Mucosa of descending colon (tissue), 3 donors: Measurements from ENCODE around the gene LEFTY1. TPM values are rescaled to one million over a fixed set of nuclear protein-coding genes. Genes with fewer than 3 reads are reported as not detected.

Experiments used
- ATAC-seq: fragments of 200-7000 bp; cut with Tn5 transposase; one replicate; pipeline ENCODE4 v1.9.1; 2020; ENCODE audit warnings: mild to moderate bottlenecking, moderate library complexity
- DNase-seq, 3 donors: peaks; one replicate each; pipeline ENCODE4 v3.0.0-alpha.2; 2020
- H3K36me3 ChIP-seq: fragments of 200-600 bp; one replicate; pipeline ENCODE4 v1.8.0; 2021; ENCODE audit warnings: low read depth, mild to moderate bottlenecking
- H3K4me1 ChIP-seq: fragments of 200-600 bp; one replicate; pipeline ENCODE4 v1.8.0; 2021; ENCODE audit warnings: low read depth, mild to moderate bottlenecking
- H3K4me3 ChIP-seq: fragments of 200-600 bp; one replicate; pipeline ENCODE4 v1.8.0; 2021; ENCODE audit warnings: mild to moderate bottlenecking
- H3K9me3 ChIP-seq: fragments of 200-600 bp; one replicate; pipeline ENCODE4 v1.8.0; 2021; ENCODE audit warnings: mild to moderate bottlenecking
- CTCF ChIP-seq: fragments of 200-600 bp; IDR thresholded peaks from one replicate; pipeline ENCODE4 v1.8.0; 2022; ENCODE audit warnings: antibody characterized with exemption, mild to moderate bottlenecking
- intact Hi-C, 2 donors: fragments of 100-400 bp; cut with DNase I in 1 of 2; cut with micrococcal nuclease in 1 of 2; formaldehyde crosslinking; loops; one replicate each; pipeline versions ENCODE4 v1.11.0 to v1.11.1; 2022; cut with DNase I, micrococcal nuclease
- total RNA-seq, 3 donors: library from RNA; stranded (reverse); fragmentation: NEBNext Ultra II Directional in 2 of 3; extraction: Animal tissue kit (Norgen Biotek cat#: 25700) in 2 of 3; gene quantifications; one replicate each; pipeline versions ENCODE4 v1.2.1 to v1.2.4, GENCODE V29; 2021 to 2023
- donor health status: DM: no; HTN: no; CAD: no; lungs with moderate emphysema.
- donor health status: DM: no; HTN: no; CAD: no.
- donor health status: DM: no; HTN: yes; CAD: no.

The LEFTY1 gene
- total RNA-seq, 3 donors from 2014 or later: 27.3 to 199 (median 60.3) TPM

GRCh38 chr1:225883616-225884265 is 5.2 kb downstream of the LEFTY1 start:
- ATAC-seq (peak; percentile 9), DNase-seq (peak; percentile 58 to 76 (median 69))
- no peak overlapping the region for H3K4me3 ChIP-seq
- no peaks in the 10 kb centered on the region for H3K9me3 ChIP-seq
- no peaks in the 10 kb centered on the region for H3K36me3 ChIP-seq
- H3K4me1 ChIP-seq: peaks cover 35% of the 10 kb centered on the region
- intact Hi-C loops: no loop called here
- TF ChIP-seq CTCF: no peak

DNA sequence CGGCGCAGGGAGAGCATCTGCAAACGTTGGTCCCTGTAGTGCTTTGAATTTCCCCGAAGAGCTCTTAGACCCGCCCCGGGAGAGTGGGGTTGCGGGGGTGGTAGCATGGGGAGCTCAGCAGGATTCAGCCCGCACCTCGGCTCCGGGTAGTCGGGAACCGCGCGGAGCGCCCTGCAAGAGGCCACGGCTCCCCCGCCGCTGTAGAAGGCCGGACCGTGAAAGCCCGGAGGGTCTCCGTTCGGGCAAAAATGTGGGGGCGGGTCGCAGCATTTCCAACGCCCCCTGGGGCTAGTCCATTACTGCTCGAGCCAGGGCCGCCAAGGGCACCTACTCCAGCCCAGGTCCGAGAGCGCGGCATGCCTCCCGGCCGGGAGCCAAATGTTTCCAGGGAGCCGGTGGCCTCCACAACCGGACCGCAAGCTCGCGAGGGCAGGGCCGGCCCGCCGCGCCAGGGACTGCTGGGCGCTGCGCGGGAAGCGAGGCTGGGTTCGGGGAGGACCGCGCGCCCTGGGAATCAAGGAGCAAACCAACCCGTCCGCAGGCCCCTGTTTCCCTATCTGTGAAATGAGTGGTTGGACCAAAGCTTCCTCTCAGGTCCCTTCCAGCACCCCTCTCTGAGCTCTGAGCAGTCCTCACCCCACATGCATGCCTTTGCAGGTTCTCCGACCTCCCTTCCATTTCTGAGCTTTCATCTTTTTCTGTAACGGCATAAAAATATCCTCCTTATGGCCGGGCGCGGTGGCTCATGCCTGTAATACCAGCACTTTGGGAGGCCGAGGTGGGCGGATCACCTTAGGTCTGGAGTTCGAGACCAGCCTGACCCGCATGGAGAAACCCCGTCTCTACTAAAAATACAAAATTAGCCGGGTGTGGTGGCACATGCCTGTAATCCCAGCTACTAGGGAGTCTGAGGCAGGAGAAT is 6.0 kb downstream of the LEFTY1 start:
- peak; percentile 15 for ATAC-seq
- peak; percentile 61 to 78 (median 77) for DNase-seq
- H3K4me3 ChIP-seq: peak overlapping the region; percentile 84
- no peaks in the 10 kb centered on the region for H3K9me3 ChIP-seq
- intact Hi-C loops: no loop called here
- H3K4me1 ChIP-seq: peaks cover 43% of the 10 kb centered on the region
- no peak for TF ChIP-seq CTCF
- no peaks in the 10 kb centered on the region for H3K36me3 ChIP-seq

GRCh38 chr1:225881959-225882693 is 6.8 kb downstream of the LEFTY1 start, which contains the start of gene TMEM63A:
Gene TMEM63A, minus strand, starts transcription at chr1:225882380. Its CDS starts 4,800 bp downstream, at chr1:225877580.
- intact Hi-C loops: no loop called here
- peak within 1 kb of the TSS; percentile 84 for H3K4me3 ChIP-seq
- H3K4me1 ChIP-seq: peaks cover 51% of the 10 kb centered on the region
- no peaks in the 10 kb centered on the region for H3K36me3 ChIP-seq
- DNase-seq (peak; percentile 94 to 95 (median 95)), ATAC-seq (peak; percentile 65)
- peak; percentile 40 for TF ChIP-seq CTCF
- H3K9me3 ChIP-seq: no peaks in the 10 kb centered on the region

DNA sequence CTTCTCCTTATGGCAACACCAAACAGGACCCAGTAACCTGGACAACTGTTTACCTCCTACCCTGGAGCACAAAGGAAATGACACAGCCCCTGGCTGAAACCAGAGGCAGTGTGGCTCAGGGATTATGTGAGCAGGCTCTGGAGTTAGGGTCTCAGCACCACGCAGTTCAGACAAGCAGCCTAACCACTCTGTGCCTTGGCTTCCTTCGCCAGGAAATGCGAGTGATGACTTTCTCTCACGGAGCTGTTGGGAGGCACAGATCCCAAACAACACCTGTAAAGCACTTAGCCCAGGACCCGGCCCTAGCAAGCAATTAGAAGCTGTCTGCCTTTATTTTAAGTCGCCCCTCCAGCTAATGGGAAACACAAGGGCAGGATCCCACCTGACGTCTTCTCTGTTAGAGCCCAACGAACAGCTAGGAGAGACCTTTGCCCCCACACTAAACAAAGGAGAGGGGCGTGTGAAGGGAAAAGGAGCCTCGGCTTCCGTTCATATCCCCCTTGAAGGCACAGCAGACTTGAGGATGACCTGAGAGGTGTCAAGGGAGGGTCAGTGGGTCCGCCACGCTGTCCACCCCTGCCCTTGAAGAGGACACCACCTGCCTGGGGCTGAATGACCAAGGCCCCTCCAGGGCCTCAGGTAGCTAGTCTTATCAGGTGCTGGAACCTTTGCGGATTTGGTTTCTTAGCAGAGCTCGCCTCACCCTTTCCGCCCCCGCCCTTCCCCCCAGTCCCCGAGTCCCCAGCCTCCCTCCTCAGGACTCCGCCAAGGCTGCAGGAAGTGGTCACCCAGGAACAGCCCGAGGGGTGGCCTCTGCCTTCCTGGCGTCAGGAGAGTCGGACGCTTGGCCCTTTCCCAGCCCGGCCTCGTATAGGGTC is 7.6 kb downstream of the LEFTY1 start:
- Histone ChIP-seq H3K36me3 (no peaks in the 10 kb centered on the region), H3K4me3 (peak overlapping the region; percentile 84), H3K9me3 (no peaks in the 10 kb centered on the region), H3K4me1 (peaks cover 53% of the 10 kb centered on the region)
- ATAC-seq: peak; percentile 51
- no peak for TF ChIP-seq CTCF
- peak; percentile 78 to 91 (median 83) for DNase-seq
- intact Hi-C loops: no loop called here
